B cell (primary cell): ENCODE data around the gene ABHD1. TPM values are rescaled to one million over a fixed set of nuclear protein-coding genes. Genes with fewer than 3 reads are reported as not detected.

ENCODE experiments used
- ATAC-seq: fragments of 200-7000 bp; cut with Tn5 transposase; one replicate; pipeline ENCODE4 v1.10.0; 2021; ENCODE audit warnings: low read depth, mild to moderate bottlenecking, moderate number of reproducible peaks, moderate library complexity
- CTCF ChIA-PET: fragments of 350-600 bp; sonication (Branson Sonifier 250); formaldehyde crosslinking; loops from one replicate; lab custom pipeline; 2021; ENCODE audit warnings: antibody characterized with exemption, inconsistent platforms; lab: Charles Lee
- POLR2A ChIA-PET: fragments of 350-600 bp; sonication (Branson Sonifier 250); formaldehyde crosslinking; loops from one replicate; lab custom pipeline; 2021; ENCODE audit warnings: antibody characterized with exemption; lab: Charles Lee
- DNase-seq: peaks from one replicate; pipeline ENCODE4 v3.0.0; 2013
- H2AFZ ChIP-seq: 2 replicates; pipeline ENCODE4 v1.6.1; 2012; ENCODE audit warnings: mild to moderate bottlenecking, low read depth, low read length; ENCODE audit not compliant: insufficient read depth, poor library complexity, severe bottlenecking
- H3K27ac ChIP-seq, 2 donors: 1 replicate in 1 of 2; 2 replicates in 1 of 2; pipeline ENCODE4 v1.5.1; 2012 to 2013; ENCODE audit warnings: low read length in 2 of 2, mild to moderate bottlenecking in 2 of 2, moderate library complexity in 1 of 2
- H3K27me3 ChIP-seq, 4 experiments: fragments of 200-600 bp in 1 of 4; sonication (generic) in 1 of 4; replicated peaks in 1 of 4; 1 replicate in 2 of 4; 2 replicates in 2 of 4; pipeline versions ENCODE4 v1.6.1 to v1.7.0; 2013 to 2016; ENCODE audit warnings: low read length in 3 of 4, mild to moderate bottlenecking in 2 of 4, mixed read lengths in 1 of 4, moderate library complexity in 1 of 4; ENCODE audit not compliant: insufficient read depth in 4 of 4, control insufficient read depth in 3 of 4; ENCODE audit errors: control extremely low read depth in 1 of 4
- H3K36me3 ChIP-seq, 2 experiments: replicated peaks in 1 of 2; 1 replicate in 1 of 2; 2 replicates in 1 of 2; pipeline versions ENCODE4 v1.6.1 to v1.7.1; 2013; ENCODE audit warnings: low read length in 1 of 2; ENCODE audit not compliant: insufficient read depth in 2 of 2, control insufficient read depth in 1 of 2; ENCODE audit errors: control extremely low read depth in 1 of 2, extremely low read depth in 1 of 2
- H3K4me1 ChIP-seq, 2 donors: fragments of 200-600 bp in 1 of 2; sonication (generic) in 1 of 2; 1 replicate in 1 of 2; 2 replicates in 1 of 2; pipeline versions ENCODE4 v1.5.1 to v1.6.1; 2013 to 2017; ENCODE audit warnings: low read length in 2 of 2; ENCODE audit not compliant: control insufficient read depth in 2 of 2, insufficient read depth in 2 of 2
- H3K4me2 ChIP-seq: replicated peaks from 2 replicates; pipeline ENCODE3; 2012; ENCODE audit warnings: mild to moderate bottlenecking, low read depth, low read length; ENCODE audit not compliant: poor library complexity, severe bottlenecking
- H3K4me3 ChIP-seq, 5 experiments: fragments of 200-600 bp in 1 of 5; sonication (generic) in 1 of 5; 1 replicate in 3 of 5; 2 replicates in 2 of 5; pipeline versions ENCODE4 v1.5.1 to v1.7.0; 2011 to 2016; ENCODE audit warnings: low read length in 4 of 5, mild to moderate bottlenecking in 4 of 5, low read depth in 2 of 5, control low read depth in 1 of 5, moderate library complexity in 1 of 5; ENCODE audit not compliant: insufficient read depth in 1 of 5; ENCODE audit errors: control extremely low read depth in 1 of 5, extremely low read depth in 1 of 5
- H3K79me2 ChIP-seq: fragments of 200-600 bp; sonication (generic); one replicate; pipeline ENCODE4 v1.6.0; 2016; ENCODE audit warnings: low read length; ENCODE audit not compliant: control insufficient read depth, insufficient read depth
- H3K9ac ChIP-seq: fragments of 200-600 bp; sonication (generic); 2 replicates; pipeline ENCODE4 v1.6.1; 2017; ENCODE audit warnings: mild to moderate bottlenecking, low read length, moderate library complexity
- H3K9me3 ChIP-seq, 3 donors: one replicate each; pipeline versions ENCODE4 v1.6.1 to v1.7.1; 2013; ENCODE audit warnings: low read length in 2 of 3; ENCODE audit not compliant: control insufficient read depth in 2 of 3, insufficient read depth in 1 of 3; ENCODE audit errors: control extremely low read depth in 1 of 3
- H4K20me1 ChIP-seq: 2 replicates; pipeline ENCODE4 v1.6.0; 2012; ENCODE audit warnings: mild to moderate bottlenecking, low read length; ENCODE audit not compliant: insufficient read depth, control insufficient read depth, poor library complexity, severe bottlenecking
- H3K27ac Mint-ChIP-seq: one replicate; pipeline ENCODE4 v1.8.0; 2021; ENCODE audit warnings: mixed read lengths
- H3K27me3 Mint-ChIP-seq: one replicate; pipeline ENCODE4 v1.8.0; 2021; ENCODE audit warnings: mixed read lengths
- H3K4me1 Mint-ChIP-seq: one replicate; pipeline ENCODE4 v1.8.0; 2021; ENCODE audit warnings: mixed read lengths
- H3K4me3 Mint-ChIP-seq: one replicate; pipeline ENCODE4 v1.8.0; 2021; ENCODE audit warnings: mixed read lengths
- H3K9me3 Mint-ChIP-seq: one replicate; pipeline ENCODE4 v1.8.0; 2022; ENCODE audit warnings: mixed read lengths; ENCODE audit not compliant: insufficient read depth
- EZH2 ChIP-seq: IDR thresholded peaks from 2 replicates; pipeline ENCODE4 v1.6.1; 2012; ENCODE audit warnings: borderline replicate concordance, low read depth, mild to moderate bottlenecking, moderate library complexity, low read length; ENCODE audit not compliant: insufficient read depth, poor library complexity, severe bottlenecking
- WGBS: methylation state at CpG from one replicate; pipeline ENCODE4 v1.1.5; 2013; ENCODE audit warnings: missing lambda C conversion rate; ENCODE audit not compliant: insufficient coverage; 5-methylcytosine and 5-hydroxymethylcytosine counted together
- intact Hi-C: fragments of 100-400 bp; cut with micrococcal nuclease; formaldehyde crosslinking; loops from one replicate; pipeline ENCODE4 v1.10.0; 2022
- polyA plus RNA-seq: library from polyadenylated mRNA; depleted of rRNA; stranded (reverse); fragments of >200 nt; gene quantifications from 2 replicates; pipeline ENCODE4 v1.2.3, GENCODE V29; 2012
- total RNA-seq, 2 donors: library from RNA; stranded (reverse); fragments of 120-200 nt in 1 of 2; gene quantifications; 1 replicate in 1 of 2; 2 replicates in 1 of 2; pipeline versions ENCODE4 v1.2.3 to v1.2.4, GENCODE V29; 2013 to 2022
- TF ChIP-seq, protein P1 (sequence below): fragments of 200-600 bp; IDR thresholded peaks from one replicate; pipeline ENCODE4 v1.8.0; 2022; ENCODE audit warnings: antibody characterized with exemption, mild to moderate bottlenecking

ABHD1 gene
- total and polyA plus RNA-seq, 2 donors (not counting 1 experiment from before 2014, with no cell fraction given): 1.5 to 2.7 TPM

DNA sequence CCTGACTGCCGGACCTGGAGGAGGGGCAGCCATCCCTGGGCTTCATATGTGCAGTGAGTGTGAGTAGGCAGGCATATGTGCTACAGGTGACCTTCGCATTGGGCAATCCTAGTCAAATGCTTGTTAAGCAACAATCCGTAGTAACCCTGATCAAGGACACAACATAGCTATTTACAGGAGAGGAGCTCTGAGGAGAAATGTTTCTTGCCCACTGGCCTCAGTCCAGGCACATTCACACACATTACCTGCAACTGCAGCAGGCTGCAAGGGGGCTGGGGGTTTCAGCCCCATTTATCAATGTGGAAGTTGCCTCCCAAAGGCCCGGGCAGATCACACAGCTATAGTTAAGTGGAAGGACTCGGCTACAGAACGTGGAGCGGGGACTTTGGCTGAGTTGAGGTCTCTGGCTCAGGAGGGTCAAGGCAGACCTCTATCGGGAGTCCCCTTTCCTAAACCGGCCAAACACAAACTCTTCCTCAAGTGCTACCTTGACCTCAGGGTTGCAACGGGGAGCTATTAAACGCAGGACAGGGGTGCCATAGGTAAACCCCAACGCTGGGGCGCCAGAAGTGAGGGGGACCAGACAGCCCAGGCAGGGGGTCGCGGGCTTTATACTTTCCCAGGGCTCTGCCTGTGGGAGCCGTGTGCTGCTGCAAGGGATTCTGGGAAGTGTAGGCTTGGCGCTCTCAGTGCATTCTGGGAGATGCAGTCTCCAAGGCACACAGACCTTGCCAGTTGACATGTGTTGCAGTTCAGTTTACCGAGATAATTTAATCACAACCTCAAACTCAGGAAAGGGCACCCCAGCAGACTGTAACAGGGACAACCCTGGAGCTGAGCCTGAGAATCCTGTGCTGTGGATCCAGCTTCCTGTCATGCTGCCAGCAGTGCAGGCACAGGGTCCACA lies 27.6 kb upstream of the ABHD1 start:
- Histone ChIP-seq H3K4me2 (peak overlapping the region; percentile 84), H4K20me1 (no peaks in the 10 kb centered on the region), H3K9ac (peak overlapping the region; percentile 54), H3K79me2 (no peaks in the 10 kb centered on the region), H3K4me3 (peak overlapping the region in 3 of 5 experiments; percentile 38 to 55 (median 48)), H3K27ac (no peak overlapping the region), H2AFZ (peak overlapping the region; percentile 91), H3K9me3 (no peaks in the 10 kb centered on the region), H3K27me3 (no peaks in the 10 kb centered on the region), H3K36me3 (no peaks in the 10 kb centered on the region), H3K4me1 (peaks cover 6 to 9% of the 10 kb centered on the region in 2 donors)
- TF ChIP-seq, protein P1, sequence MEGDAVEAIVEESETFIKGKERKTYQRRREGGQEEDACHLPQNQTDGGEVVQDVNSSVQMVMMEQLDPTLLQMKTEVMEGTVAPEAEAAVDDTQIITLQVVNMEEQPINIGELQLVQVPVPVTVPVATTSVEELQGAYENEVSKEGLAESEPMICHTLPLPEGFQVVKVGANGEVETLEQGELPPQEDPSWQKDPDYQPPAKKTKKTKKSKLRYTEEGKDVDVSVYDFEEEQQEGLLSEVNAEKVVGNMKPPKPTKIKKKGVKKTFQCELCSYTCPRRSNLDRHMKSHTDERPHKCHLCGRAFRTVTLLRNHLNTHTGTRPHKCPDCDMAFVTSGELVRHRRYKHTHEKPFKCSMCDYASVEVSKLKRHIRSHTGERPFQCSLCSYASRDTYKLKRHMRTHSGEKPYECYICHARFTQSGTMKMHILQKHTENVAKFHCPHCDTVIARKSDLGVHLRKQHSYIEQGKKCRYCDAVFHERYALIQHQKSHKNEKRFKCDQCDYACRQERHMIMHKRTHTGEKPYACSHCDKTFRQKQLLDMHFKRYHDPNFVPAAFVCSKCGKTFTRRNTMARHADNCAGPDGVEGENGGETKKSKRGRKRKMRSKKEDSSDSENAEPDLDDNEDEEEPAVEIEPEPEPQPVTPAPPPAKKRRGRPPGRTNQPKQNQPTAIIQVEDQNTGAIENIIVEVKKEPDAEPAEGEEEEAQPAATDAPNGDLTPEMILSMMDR: no peak
- no peak for TF ChIP-seq EZH2
- ChIA-PET CTCF (interaction anchor here (0.5 to 8.8 kb wide), 8 partner anchors 9 to 208 kb away, joined by 3 to 143 read pairs (median 6); partner anchors contain the start of gene TRIM54), POLR2A (interaction anchor here (0.6 kb wide), 1 partner anchor 39 kb away, joined by 3 read pairs; the partner anchor contains the start of gene PREB)
- H3K27ac Mint-ChIP-seq: peak overlapping the region; percentile 41
- peak; percentile 67 for DNase-seq
- peak overlapping the region; percentile 81 for H3K4me3 Mint-ChIP-seq
- no peaks in the 10 kb centered on the region for H3K9me3 Mint-ChIP-seq
- H3K27me3 Mint-ChIP-seq: no peaks in the 10 kb centered on the region
- ATAC-seq: peak; percentile 90
- intact Hi-C loops: loop anchor here (1.0 to 5.0 kb wide), 4 partner anchors 10 to 586 kb away; partner anchors contain the start of genes KHK and PREB
- H3K4me1 Mint-ChIP-seq: peaks cover 11% of the 10 kb centered on the region
- 16% methylated on average over 11 of the region's 18 CpGs for WGBS
